Lower leg skin (tissue), 3 donors: ENCODE data around the gene RIPPLY3.

ENCODE experiments used
- CTCF ChIP-seq, 3 donors: fragments of 450-650 bp; IDR thresholded peaks; one replicate each; pipeline ENCODE4 v1.5.1; 2016; ENCODE audit warnings: antibody characterized with exemption in 3 of 3, mild to moderate bottlenecking in 3 of 3, moderate library complexity in 2 of 3
- POLR2A ChIP-seq, 2 donors: fragments of 450-650 bp; IDR thresholded peaks; one replicate each; pipeline ENCODE4 v1.6.1; 2016 to 2017; ENCODE audit warnings: antibody characterized with exemption in 2 of 2, mild to moderate bottlenecking in 1 of 2, moderate library complexity in 1 of 2

GRCh38 chr21:37062593-37062935 is 56.1 kb downstream of the RIPPLY3 start:
- no peak for TF ChIP-seq CTCF (IDR thresholded peaks at IDR 0.05)
- no peak for TF ChIP-seq POLR2A (IDR thresholded peaks at IDR 0.05)
